ENCODE results near the gene TPCN2.

Gene TPCN2

DNA sequence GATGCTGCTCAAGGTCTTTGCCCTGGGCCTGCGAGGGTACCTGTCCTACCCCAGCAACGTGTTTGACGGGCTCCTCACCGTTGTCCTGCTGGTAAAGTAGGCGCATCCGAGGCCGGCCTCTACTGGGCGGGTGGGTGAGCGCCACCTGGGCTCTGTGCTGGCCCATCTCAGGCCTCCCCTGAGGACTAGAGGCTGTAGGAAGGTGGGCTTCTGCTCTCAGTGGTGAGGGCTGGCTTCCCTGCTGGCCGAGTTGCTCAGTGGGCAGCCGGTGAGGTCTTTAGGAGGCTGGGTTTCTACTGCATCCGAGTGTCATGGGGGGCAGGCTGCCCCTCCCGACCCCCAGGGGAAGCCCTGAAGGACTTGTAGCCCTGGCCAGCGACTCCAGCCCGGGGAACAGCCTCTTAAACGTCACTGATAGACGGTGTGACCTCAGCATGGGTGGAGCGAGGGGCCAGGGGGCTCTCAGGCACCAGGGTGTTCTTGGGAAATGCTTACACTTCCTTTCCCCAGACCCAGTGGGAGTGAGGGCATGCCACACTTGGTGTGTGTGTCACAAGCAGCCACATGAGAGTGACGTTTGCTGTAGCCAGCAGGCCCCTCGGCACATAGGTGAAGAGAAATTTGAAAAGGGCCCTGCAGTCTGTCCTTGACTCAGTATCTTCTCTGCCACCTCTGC is 30.3 kb downstream of the TPCN2 start:
- no peak for DNase-seq

DNA sequence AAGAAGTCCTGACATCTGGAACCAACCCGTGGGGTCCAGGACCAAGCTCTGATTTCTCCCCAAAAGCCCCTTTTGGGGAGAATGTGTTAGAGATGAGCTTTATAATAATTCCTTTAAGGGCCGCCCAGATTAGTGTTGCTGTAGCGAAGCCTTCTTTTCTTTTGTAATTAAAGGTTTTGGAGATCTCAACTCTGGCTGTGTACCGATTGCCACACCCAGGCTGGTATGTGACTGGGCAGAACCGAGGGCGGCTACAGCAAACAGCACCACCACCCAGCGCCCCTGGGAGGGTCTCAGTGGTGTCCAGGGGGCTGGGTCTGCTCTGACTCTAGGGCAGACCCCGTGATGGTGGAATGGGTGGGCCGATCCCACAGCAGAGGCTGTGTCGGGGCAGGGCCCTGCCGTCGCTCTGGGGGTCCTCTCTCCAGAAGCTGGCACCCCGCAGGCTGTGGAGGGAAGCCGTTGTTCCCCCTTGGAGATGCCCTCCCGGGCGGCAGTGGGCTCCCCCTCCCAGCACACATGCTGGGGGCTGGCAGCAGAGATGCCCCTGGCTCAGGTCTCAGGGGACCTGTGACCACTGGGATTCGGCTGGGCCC is 31.0 kb downstream of the TPCN2 start:
- DNase-seq = no peak

DNA sequence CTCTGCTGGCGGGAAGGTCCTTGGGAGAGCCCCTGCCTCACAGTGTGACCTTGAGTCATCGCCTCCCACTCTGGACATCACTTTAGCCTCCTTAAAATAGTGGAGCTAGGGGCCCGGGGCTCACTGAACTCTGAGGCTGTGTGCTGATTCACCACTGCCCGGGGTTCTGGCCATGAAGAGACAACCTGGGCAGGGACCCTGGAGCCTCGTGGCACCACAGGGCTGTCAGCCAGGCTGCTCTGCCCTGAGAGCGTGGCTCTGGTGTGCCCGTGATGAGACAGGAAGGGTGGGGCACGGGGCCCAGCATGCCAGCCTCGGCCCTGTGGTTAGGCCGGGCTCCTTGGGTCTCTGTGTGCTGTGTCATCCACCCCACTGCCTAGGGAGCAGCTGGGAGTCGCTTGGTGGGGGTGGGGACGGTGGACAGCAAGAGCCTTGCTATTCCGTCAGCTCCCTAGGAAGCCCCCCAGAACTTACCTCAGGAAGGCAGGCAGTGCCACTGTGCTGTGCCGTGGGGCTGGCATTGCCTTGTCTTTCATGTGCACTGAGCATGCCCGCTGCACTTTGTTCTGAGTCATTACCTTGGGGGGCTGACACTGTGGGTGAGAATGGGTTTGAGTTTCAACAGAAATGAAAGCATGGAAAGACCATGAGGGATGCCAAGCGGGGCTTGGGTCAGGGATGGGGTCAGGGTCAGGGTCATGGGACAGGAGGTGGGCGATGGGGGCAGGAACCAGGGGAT is 31.7 kb downstream of the TPCN2 start:
- DNase-seq = peak; percentile 27

DNA sequence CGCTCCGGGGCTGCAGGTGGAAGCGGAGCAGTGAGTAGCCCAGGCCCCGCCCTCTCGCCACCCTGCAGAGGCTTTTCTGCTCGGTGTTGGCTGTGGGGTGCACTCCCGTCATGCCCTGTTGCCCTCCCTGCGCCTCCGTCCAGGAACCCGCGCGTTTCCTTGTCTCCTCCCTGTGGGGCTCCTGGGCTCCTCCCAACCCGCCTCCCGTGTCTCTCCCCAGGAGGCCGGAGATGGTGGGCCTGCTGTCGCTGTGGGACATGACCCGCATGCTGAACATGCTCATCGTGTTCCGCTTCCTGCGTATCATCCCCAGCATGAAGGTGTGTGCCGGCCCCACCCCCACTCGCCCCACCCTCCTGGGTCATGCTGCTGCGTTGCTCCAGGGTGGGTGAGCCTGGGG is 32.4 kb downstream of the TPCN2 start:
- DNase-seq = no peak

DNA sequence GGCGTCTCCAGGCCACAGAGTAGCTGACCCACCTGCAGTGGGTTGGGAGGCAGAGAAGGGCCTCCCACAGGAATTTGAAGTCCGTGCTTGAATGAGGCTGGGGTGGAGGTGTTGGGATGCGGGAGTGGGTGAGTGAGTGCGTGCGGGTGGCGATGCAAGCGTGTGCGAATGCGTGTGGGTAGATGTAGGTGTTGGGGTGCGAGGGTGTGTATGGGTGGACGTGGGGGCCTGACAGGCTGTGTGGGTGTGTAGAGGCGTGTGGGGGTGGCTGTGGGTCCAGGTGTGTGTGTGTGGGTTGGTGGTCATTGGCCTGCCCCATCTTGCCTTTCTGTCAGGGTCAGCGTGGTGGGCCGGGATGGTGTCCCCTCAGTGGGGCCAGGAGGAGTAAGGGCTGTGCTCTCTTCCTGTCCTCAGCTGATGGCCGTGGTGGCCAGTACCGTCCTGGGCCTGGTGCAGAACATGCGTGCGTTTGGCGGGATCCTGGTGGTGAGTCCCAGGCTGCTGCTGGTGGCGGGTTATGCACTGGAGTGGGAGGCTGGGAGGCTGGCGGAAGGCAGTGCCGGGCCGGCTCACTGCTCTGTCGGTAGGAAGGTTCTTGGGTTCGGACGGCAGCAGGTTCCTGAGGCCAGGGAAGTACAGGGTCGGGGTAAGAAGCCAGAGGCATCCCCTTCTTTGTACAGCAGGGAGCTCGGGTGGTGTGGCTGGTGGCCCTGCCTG is 35.0 kb downstream of the TPCN2 start:
- no peak for DNase-seq

DNA sequence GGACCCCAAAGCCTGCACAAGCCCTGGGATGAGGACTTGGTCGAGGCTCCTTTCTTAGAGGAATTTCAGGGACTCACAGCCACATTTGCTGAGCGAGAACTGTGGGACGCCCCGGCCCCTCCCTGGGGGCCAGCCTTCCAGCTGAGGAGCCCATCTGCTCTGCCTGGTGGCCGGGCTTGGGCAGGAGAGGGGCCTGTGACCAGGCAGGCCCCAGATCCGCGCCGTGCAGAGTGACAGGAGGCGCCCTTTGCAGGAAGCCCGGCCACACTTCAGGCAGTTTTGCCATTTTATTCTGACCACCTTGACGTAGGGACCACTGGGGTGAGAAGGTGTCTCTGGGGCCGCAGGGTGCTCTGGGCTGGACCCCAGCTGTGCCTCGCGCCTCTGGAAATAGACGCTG is 35.6 kb downstream of the TPCN2 start:
- DNase-seq = no peak

DNA sequence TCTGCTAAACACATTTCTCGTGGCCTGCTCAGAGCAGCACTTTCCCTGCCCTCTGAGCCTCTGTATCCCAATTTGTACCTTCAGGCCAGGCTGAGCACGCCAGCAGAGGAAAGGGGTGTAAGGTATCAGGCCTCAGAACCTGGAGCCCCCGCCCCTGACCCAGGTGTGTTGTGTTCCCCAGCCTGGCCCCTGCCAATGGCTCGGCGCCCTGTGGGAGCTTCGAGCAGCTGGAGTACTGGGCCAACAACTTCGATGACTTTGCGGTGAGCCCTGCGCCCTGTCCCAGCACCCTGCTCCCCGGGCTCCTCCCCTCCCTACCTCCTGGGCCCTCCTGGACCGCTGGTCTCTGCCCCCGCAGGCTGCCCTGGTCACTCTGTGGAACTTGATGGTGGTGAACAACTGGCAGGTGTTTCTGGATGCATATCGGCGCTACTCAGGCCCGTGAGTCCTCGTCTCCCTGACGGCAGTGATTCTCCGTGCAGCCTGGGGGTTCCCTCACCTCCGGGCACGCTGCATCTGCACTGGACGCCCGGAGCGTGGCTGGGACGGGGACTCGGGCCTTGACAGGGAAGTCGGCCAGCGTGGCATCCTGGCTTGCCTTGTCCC is 36.9 kb downstream of the TPCN2 start:
- no peak for DNase-seq

DNA sequence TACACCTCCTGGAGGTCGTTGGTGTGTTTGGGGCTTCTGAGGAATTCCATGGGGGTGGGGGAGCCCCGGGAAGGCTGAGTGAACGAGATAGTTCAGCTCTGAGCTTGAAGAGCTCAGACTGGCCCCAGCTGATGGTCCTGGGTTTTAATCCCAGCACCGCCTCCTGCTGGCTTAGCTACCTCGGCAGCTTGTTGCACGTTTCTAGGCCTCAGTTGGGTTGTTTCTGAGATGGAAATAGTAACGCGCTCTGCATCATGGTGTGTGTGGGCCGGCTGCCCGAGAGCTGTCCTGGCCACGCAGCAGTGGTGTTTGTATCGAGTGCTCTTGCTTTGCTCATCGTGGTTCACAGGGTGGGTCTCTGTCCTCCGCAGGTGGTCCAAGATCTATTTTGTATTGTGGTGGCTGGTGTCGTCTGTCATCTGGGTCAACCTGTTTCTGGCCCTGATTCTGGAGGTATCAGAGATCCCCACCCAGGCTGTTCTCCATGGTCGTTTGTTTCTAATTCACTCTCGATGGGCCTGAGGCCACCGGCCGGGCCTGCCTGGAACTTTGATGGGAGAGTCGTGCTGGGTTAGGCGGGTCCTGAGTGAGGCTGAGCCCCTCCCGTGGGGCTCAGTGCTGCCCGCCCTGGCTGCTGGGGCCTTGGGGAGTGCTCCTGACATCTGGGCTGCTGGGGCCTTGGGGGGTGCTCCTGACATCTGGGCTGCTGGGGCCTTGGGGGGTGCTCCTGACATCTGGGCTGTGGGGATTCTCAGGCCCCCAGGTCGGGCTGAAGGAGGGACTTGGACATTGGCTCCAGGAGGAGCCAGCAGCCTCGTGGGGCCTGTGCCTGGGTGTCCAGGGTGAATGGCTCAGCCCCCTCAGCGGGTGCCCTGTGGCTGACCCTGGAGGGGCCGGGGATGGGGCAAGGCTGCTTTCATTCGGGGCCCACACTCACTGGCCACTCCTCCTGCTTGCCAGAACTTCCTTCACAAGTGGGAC is 37.7 kb downstream of the TPCN2 start:
- no peak for DNase-seq

DNA sequence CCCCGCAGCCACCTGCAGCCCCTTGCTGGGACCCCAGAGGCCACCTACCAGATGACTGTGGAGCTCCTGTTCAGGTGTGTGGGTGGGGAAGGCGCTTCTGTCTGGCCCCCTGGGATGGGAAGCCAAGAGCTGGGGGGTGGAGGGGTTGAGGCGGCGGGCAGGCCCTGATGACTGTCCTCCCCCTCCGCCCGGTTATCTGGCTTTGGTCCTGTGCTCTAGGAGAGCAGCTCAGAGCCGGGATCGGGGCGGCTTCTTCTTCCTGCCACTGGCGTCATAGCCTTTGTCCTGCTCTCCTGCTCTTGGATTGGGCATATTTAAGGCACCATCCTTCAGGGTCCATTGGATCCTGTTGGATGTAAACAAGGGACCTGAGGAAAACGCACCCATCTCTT is 38.4 kb downstream of the TPCN2 start:
- DNase-seq = no peak

DNA sequence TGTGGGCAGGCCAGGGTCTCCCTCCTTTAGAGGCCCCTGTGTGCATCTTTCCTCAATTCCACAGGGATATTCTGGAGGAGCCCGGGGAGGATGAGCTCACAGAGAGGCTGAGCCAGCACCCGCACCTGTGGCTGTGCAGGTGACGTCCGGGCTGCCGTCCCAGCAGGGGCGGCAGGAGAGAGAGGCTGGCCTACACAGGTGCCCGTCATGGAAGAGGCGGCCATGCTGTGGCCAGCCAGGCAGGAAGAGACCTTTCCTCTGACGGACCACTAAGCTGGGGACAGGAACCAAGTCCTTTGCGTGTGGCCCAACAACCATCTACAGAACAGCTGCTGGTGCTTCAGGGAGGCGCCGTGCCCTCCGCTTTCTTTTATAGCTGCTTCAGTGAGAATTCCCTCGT is 39.1 kb downstream of the TPCN2 start:
- no peak for DNase-seq

DNA sequence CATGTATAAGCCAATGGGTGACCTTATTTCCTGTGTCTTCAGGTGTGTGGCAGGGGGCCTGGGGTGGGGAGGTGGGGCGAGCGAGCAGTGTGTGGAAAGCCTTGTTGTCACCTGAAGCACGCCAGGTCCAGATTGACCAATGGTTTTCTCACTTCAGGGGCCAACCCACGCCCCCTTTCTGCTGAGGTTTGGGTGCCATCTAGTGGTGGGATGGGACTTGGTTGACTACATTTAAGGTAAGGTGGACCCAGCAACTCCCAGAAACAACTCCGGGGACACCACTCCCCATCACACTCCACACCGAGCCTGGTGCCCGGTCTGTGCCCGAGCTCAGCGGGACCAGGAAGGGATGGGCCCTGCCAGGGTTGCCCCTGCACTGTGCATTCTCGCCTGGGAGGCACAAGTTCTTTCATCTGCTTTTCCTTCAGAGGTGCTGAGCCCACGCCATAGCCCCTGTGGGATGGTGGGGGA is 40.0 kb downstream of the TPCN2 start:
- DNase-seq = peak; percentile 56

DNA sequence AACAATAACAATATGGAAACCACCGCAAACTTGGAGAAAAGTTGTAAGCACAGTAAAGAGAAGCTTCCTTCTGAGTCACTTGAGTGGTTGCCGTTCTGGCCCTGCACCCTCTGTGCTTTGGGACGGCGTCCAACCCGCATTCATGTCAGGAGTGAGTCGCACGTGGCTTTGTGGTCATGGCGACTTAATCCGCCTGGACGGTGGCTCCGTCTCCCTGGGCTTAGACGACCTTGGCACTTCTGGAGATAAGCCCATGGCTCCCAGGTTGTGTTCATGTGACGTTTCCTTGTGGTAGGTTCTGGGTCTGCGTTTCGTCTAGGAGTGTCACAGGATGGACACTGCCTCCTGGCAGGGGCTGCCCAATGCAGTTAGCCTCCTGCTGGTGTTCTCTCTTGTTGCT is 40.5 kb downstream of the TPCN2 start:
- no peak for DNase-seq

DNA sequence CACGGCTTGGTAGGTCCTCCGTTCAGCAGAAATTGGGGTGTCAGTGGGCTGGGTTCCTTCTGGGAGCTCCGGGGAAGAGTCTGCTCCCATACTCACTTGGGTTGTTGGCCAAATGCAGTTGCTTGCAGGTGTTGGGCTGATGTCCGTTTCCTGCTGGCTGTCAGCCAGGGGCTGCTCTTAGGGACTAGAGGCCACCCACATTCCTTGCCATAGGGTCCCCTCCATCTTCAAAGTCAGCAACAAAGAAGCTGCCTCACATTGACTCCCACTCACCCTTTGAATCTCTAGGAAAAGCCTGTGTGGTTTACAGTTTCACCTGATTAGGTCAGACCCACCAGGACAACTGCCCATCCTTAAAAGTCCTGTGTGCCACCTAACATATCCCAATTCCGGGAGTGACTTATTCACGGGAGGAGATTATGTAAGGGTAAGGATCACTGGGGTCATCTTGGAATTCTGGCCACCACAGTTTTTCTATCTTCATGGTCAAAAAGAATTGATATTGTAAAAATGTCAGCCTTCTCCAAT is 43.0 kb downstream of the TPCN2 start:
- no peak for DNase-seq

DNA sequence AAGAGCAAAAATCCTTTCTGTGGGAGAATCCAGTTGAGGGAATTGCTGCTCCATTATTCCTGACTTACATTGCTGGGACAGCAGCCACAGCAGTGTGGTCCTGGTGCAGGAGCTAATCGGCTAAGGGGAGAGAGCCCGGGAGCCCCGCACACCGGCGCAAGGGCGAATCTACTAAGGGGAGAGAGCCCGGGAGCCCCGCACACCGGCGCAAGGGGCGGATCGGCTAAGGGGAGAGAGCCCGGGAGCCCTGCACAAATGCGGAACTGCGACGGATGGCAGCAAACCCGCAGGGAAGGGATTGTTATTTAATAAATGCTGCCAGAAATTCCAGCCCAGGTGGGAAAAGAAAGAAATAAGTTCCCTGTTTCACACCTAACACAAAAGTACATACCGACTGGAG is 43.5 kb downstream of the TPCN2 start:
- DNase-seq = no peak

DNA sequence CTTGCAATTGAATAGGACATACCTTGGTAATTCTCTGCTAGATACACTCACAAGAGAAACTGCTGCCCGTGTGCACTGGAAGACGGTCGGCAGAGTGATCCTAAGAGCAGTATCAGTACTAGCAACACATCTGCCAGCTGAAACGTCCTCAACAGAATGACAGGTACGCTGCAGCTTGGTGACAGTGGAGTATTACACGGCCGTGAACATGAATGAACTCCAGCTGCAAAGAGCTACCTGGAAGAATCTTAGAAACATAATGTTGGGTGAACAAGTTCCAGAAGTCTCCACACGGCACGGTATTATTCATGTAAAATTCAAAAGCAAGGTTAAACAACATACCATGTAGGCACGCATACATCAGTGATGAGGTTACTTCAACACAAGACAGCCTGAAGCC is 44.4 kb downstream of the TPCN2 start:
- no peak for DNase-seq

DNA sequence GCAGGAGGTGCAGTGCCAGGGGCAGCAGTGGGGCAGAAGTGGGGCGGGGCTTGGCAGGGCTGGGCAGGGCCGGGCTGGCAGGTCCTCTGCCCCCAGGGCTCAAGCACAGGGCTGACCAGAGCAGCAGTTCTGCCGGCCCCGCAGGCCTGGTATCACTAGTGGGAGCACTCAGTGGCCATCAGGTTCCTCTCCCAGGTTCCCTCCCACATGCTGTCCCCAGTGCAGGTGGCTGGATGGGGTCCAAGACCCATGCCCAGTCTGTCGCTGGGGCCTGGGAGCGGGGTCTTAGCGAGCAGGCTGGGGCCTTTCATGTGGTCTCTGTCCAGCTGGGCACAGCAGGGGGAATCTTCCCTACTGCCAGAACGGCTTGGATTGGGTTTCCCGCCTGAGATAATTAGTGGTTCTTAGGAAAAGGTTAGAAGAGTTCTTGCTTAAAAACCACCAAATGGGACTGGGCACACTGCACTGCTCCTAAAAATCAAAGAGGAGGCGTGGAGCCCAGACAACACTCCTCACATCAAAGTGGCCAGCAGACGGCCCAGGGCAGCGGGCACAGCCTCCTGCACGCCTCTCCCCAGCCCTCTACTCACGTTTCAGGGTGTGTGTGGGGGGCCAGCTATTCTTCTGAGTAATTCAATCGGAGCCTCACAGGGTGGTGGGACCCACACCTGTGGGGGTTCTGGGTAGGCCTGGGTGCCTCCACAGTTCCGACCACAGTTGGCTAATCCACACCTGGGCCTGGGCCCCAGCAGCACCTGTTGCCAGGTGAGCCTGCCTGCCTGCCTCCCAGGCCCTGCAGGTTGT is 45.6 kb downstream of the TPCN2 start:
- no peak for DNase-seq

DNA sequence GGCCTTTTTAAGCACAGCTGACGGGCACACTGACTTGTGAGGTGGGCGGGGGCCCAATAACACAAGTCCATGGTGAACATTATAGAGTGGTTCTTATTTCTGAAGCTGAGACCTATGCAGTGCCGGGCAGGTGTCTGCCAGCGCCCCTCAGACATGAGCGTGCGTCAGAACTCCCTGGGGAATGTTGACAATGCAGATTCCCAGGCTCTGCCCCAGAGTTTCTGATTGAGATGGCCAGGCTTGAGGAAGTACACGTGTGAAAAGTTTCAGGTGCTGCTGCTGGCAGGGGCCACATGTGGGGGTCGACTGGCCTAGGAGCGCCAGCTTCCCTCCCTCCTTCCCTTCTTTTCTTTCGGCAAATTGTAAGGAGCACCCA is 46.2 kb downstream of the TPCN2 start:
- DNase-seq = no peak

DNA sequence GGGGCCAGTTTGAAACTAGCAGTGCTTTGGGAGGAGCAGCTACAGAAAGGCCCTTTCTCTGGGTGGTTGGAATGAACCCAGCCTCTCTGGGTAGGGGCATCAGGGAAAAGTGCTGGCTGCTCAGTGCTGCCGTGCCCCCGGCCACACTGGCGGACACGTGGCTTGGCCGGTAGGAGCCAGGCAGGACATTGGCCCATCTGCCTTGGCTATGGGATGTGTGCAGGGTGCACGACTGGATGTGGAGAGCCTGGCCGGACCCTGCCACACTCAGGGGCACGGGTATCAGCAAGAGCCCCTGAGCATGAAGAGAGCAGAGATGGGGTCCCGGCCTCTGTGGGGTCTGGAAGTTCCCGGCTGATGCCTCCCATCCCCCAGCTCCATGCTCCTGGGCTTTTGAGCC is 46.6 kb downstream of the TPCN2 start:
- DNase-seq = no peak

DNA sequence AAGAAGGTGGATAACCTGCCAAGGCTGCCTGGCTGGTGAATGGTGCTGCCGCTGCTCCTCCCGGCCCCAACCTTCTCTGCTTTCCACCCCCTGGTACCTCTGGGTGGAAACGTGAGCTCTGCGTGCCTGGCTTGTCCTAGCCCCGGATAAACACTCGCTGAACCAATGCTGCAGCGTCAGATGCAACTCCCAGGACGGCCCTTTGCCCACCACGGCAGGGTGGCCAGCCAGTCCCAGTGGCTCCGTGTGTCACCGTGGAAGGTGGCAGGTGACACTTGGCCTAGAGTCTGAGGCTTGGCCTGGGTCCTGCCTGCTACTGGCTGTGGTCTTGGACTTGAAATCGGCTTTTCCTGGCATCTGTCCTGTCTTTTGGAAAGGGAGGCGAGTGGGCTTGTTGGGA is 47.7 kb downstream of the TPCN2 start:
- DNase-seq = no peak

DNA sequence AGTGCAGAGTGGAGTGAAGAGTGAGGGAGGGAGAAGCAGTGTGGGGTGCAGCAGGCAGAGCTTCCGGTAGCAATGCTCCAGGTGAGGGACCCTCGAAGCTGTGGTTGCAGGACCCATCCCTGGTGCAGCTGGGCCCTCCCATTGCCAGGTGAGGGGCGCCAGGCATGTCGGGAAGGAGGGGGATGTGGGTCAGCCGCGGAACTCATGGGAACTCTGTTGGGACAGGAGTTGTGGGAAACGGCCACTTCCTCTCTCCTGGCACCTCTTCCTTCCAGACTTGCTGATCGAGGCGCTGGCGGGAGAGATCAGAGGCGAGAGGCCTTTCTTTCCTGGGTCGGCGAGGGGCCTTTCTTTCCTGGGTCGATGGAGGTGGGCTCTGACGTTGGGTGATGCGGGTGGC is 48.5 kb downstream of the TPCN2 start:
- no peak for DNase-seq

DNA sequence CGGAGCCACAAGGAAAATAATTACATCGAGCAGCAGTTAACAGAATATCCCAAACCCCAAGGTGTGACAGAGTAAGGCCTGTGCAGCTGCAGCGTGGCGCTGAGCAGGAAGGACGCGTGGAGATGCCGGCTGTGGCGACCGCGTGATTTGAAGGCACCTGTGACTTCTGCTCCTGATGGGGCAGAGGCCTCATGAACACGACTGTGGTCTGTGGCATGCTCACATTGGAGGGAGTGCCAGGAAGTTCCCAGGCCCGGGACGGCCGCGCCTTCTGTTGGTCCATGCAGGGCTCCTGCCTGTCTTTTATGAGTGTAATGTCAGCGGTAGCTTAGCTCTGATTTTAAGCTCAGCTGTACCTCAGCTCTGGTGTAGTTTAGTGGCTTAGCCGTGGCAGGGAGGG is 50.4 kb downstream of the TPCN2 start:
- no peak for DNase-seq

Measured in activated gamma-delta T cell treated with Interleukin-2 at 50 U/mL for 16 hours (primary cell).